Measurements from ENCODE around the gene AKR1A1.

The AKR1A1 gene

GRCh38 chr1:45610589-45611226 is 60.1 kb downstream of the AKR1A1 start:
- no peak for DNase-seq

GRCh38 chr1:45612941-45613579 is 62.4 kb downstream of the AKR1A1 start:
- no peak for DNase-seq

DNA sequence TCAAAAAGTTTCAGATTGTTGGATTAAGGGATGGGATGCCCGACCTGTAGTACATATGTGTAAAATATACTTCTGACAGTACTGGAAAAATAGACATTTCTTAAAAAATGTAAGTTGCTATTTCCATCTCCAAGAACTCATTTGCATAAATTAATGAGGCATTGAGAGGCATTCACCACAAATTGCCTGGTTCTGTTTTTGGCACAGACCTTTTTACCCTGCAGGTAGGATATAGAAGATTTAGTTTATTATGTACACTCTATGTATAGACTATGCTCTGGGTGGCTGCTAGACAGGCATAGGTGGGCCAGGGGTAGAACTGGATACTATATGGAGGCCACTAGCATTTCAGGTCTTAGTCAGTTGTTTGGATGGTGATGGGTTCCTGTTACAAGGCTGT is 65.3 kb downstream of the AKR1A1 start:
- DNase-seq = no peak

- no peak for DNase-seq
Measured at GRCh38 chr1:45617618-45618017, 67.0 kb downstream of the AKR1A1 start.

GRCh38 chr1:45619149-45619921 is 68.7 kb downstream of the AKR1A1 start:
- DNase-seq = no peak

Data from right kidney (tissue), 1 donor.